Panc1 (cell line): ENCODE data around the gene RSAD1. TPM values are rescaled to one million over a fixed set of nuclear protein-coding genes. Genes with fewer than 3 reads are reported as not detected.

Source experiments
- ATAC-seq: fragments of 200-7000 bp; cut with Tn5 transposase; 2 replicates; pipeline ENCODE4 v1.9.1; 2020; ENCODE audit warnings: mild to moderate bottlenecking, moderate library complexity
- BruUV-seq: library from RNA; stranded (reverse); fragments of 400-500 nt; replicated peaks from 2 replicates; lab custom pipeline; 2021; lab: Mats Ljungman, UMichigan
- CTCF ChIA-PET: fragments of 300-600 bp; sonication (Branson Sonifier 250); formaldehyde crosslinking; loops from one replicate; lab custom pipeline; 2022; ENCODE audit warnings: antibody characterized with exemption; lab: Charles Lee
- POLR2A ChIA-PET: fragments of 300-600 bp; sonication (Branson Sonifier 250); formaldehyde crosslinking; loops from one replicate; lab custom pipeline; 2022; ENCODE audit warnings: antibody characterized with exemption; lab: Charles Lee
- DNase-seq: peaks from one replicate; pipeline ENCODE4 v3.0.0-alpha.2; 2010; ENCODE audit warnings: low read depth, low spot score
- H3K27ac ChIP-seq: 2 replicates; pipeline ENCODE4 v1.5.1; 2011; ENCODE audit warnings: mild to moderate bottlenecking, low read length, inconsistent platforms
- H3K27me3 ChIP-seq: fragments of 200-500 bp; sonication (Bioruptor generic); 2 replicates; pipeline ENCODE4 v1.6.0; 2014; ENCODE audit warnings: low read length, inconsistent platforms; ENCODE audit not compliant: control insufficient read depth, insufficient read depth
- H3K36me3 ChIP-seq: fragments of 200-500 bp; sonication (Bioruptor generic); 2 replicates; pipeline ENCODE4 v1.5.1; 2014; ENCODE audit warnings: inconsistent platforms, mild to moderate bottlenecking, low read length, moderate library complexity; ENCODE audit not compliant: control insufficient read depth, insufficient read depth
- H3K4me1 ChIP-seq: 2 replicates; pipeline ENCODE4 v1.5.1; 2011; ENCODE audit warnings: inconsistent platforms, mild to moderate bottlenecking, low read length, moderate library complexity; ENCODE audit not compliant: control insufficient read depth, insufficient read depth
- H3K4me3 ChIP-seq, 2 experiments: 2 replicates each; pipeline ENCODE4 v1.5.1; 2011 to 2012; ENCODE audit warnings: low read depth in 2 of 2, low read length in 2 of 2, mild to moderate bottlenecking in 2 of 2, inconsistent platforms in 1 of 2, moderate library complexity in 1 of 2
- H3K9me3 ChIP-seq: fragments of 200-500 bp; sonication (Bioruptor generic); 2 replicates; pipeline ENCODE4 v1.5.1; 2014; ENCODE audit warnings: low read depth, mild to moderate bottlenecking, inconsistent platforms, low read length, moderate library complexity; ENCODE audit not compliant: control insufficient read depth, insufficient read depth
- CTCF ChIP-seq: fragments of 450-650 bp; IDR thresholded peaks from 2 replicates; pipeline ENCODE4 v1.5.1; 2017; ENCODE audit warnings: mild to moderate bottlenecking
- POLR2AphosphoS5 ChIP-seq: IDR thresholded peaks from 2 replicates; pipeline ENCODE4 v1.6.1; 2012; ENCODE audit warnings: mild to moderate bottlenecking, low read depth, low read length, moderate library complexity
- SIN3A ChIP-seq: IDR thresholded peaks from 2 replicates; pipeline ENCODE4 v1.6.1; 2012; ENCODE audit warnings: low read depth, mild to moderate bottlenecking, low read length, moderate library complexity, borderline replicate concordance; ENCODE audit not compliant: insufficient read depth
- TCF7L2 ChIP-seq: IDR thresholded peaks from 2 replicates; pipeline ENCODE4 v1.6.1; 2011; ENCODE audit warnings: mild to moderate bottlenecking, low read depth, low read length, inconsistent platforms
- in situ Hi-C: cut with HindIII; loops from 2 replicates; pipeline ENCODE4 v1.10.0; 2016; ENCODE audit warnings: low sequenced_read_pairs, low pct_unique_long_range_greater_than_20kb
- intact Hi-C: fragments of 100-400 bp; cut with micrococcal nuclease; formaldehyde crosslinking; loops from one replicate; pipeline ENCODE4 v1.10.0; 2022; ENCODE audit not compliant: unreplicated experiment
- total RNA-seq: library from RNA; stranded (reverse); gene quantifications from one replicate; pipeline ENCODE4 v1.2.1, GENCODE V29; 2021; ENCODE audit not compliant: unreplicated experiment
- TF ChIP-seq, protein P1 (sequence below), 2 experiments: IDR thresholded peaks; 2 replicates each; pipeline ENCODE4 v1.6.1; 2011 to 2012; ENCODE audit warnings: low read depth in 2 of 2, control low read depth in 1 of 2, low read length in 1 of 2, mild to moderate bottlenecking in 1 of 2, moderate library complexity in 1 of 2; ENCODE audit not compliant: insufficient read depth in 1 of 2

The RSAD1 gene
- total RNA-seq, 1 experiment from 2014 or later: 40.2 TPM

DNA sequence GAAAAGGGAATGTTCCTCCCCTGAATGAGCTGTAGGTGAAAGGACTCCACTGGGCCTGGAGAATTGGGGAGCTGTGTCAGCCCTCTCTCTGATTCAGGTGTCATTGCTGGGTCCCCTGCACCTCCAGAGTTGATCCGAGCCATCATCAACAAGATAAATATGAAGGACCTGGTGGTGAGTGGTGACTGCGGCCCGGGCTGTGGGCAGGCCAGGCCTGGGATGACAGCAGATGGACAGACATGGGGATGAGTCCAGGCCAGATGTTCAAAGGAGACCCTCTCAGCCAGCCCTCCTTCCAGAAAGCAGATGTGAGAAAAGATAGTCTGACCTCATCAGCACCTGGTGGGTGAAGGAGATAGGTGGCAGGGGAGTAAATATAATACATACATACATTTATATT lies 14.5 kb upstream of the RSAD1 start:
- no TSS peak for BruUV-seq
- Histone ChIP-seq H3K36me3 (no peaks in the 10 kb centered on the region), H3K27me3 (no peaks in the 10 kb centered on the region), H3K4me3 (no peak overlapping the region), H3K9me3 (no peaks in the 10 kb centered on the region), H3K27ac (no peak overlapping the region), H3K4me1 (no peaks in the 10 kb centered on the region)
- POLR2A ChIA-PET: no interaction called here
- no peak for ATAC-seq
- CTCF ChIA-PET: interaction anchor here (0.7 kb wide), 1 partner anchor 11 kb away, joined by 3 read pairs; no protein-coding TSS in a partner anchor
- TF ChIP-seq, protein P1, sequence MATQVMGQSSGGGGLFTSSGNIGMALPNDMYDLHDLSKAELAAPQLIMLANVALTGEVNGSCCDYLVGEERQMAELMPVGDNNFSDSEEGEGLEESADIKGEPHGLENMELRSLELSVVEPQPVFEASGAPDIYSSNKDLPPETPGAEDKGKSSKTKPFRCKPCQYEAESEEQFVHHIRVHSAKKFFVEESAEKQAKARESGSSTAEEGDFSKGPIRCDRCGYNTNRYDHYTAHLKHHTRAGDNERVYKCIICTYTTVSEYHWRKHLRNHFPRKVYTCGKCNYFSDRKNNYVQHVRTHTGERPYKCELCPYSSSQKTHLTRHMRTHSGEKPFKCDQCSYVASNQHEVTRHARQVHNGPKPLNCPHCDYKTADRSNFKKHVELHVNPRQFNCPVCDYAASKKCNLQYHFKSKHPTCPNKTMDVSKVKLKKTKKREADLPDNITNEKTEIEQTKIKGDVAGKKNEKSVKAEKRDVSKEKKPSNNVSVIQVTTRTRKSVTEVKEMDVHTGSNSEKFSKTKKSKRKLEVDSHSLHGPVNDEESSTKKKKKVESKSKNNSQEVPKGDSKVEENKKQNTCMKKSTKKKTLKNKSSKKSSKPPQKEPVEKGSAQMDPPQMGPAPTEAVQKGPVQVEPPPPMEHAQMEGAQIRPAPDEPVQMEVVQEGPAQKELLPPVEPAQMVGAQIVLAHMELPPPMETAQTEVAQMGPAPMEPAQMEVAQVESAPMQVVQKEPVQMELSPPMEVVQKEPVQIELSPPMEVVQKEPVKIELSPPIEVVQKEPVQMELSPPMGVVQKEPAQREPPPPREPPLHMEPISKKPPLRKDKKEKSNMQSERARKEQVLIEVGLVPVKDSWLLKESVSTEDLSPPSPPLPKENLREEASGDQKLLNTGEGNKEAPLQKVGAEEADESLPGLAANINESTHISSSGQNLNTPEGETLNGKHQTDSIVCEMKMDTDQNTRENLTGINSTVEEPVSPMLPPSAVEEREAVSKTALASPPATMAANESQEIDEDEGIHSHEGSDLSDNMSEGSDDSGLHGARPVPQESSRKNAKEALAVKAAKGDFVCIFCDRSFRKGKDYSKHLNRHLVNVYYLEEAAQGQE (IDR thresholded peaks at IDR 0.05; ENCODE audit: insufficient read depth in 1 of 2, low read depth in 2 of 2, low read length in 1 of 2): no peak
- TF ChIP-seq CTCF (no peak), TCF7L2 (no peak), POLR2AphosphoS5 (no peak), SIN3A (no peak)
- intact Hi-C loops: no loop called here
- no peak for DNase-seq
- in situ Hi-C loops: no loop called here

DNA sequence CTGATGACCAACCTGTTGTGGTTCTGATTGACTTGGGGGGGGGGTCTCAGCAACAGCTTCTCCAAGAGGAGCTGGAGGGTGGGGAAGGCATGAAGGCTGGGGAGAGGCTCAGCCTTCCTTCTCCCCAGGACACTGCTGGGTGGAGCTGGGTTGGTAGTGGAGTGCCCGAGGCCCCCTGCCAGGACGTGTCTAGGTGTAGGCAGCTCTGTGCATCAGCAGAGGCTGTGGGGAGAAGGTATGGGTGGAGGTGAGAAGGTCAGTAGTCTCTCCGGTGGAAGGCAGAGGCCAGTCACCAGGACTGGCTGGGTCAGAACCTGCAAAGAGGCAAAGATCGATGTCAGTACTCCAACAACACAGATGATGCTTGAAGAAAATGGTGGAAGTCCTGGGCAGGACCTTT lies 13.9 kb upstream of the RSAD1 start:
- no peak for TF ChIP-seq TCF7L2
- TF ChIP-seq, protein P1 (IDR thresholded peaks at IDR 0.05; ENCODE audit: insufficient read depth in 1 of 2, low read depth in 2 of 2, low read length in 1 of 2): no peak
- no peak for TF ChIP-seq POLR2AphosphoS5
- TF ChIP-seq SIN3A: no peak
- no peak for TF ChIP-seq CTCF
- in situ Hi-C loops (no loop called here), intact Hi-C loops (no loop called here)
- ChIA-PET POLR2A (no interaction called here), CTCF (interaction anchor here (0.7 kb wide), 1 partner anchor 11 kb away, joined by 3 read pairs; no protein-coding TSS in a partner anchor)
- Histone ChIP-seq H3K27ac (no peak overlapping the region), H3K36me3 (no peaks in the 10 kb centered on the region), H3K4me1 (no peaks in the 10 kb centered on the region), H3K9me3 (no peaks in the 10 kb centered on the region), H3K27me3 (no peaks in the 10 kb centered on the region), H3K4me3 (no peak overlapping the region)
- ATAC-seq: no peak
- DNase-seq: no peak
- no TSS peak for BruUV-seq
